Measurements from ENCODE around the gene GGTA1.

The GGTA1 gene

DNA sequence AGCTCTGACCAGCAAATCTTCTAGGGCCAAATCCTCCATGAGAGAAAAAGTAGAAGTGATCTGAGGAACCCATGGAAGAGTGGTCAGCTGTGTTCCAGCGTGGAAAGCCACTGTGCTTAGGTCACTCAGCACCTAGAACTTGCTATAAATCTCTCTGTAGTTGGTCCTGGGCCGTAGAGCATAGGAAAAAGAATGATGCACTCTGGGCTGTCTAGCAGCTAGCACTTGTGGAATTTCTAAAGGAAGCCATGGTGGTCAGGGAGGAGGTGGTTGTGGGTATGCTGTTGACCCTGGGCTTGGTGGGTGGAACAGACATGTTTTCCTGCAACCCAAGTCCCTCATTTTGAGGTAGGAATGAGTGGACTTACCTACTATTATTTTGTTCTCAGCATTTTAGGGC lies 48.1 kb downstream of the GGTA1 start:
- no peak overlapping the region for H3K27ac ChIP-seq (replicated peaks; ENCODE audit: low read length)
- H2AFZ ChIP-seq (ENCODE audit: low read length), result no peak overlapping the region
- H3K4me1 ChIP-seq (ENCODE audit: control insufficient read depth in 2 of 2, insufficient read depth in 1 of 2, low read depth in 1 of 2, low read length in 2 of 2), result peaks cover 0 to 3% of the 10 kb centered on the region in 2 donors
- H3K18ac ChIP-seq (ENCODE audit: low read length), result no peak overlapping the region
- H3K9me3 ChIP-seq (replicated peaks in 1 of 2; ENCODE audit: control insufficient read depth in 2 of 2, insufficient read depth in 1 of 2, low read depth in 1 of 2, low read length in 2 of 2), result no peaks in the 10 kb centered on the region
- no CpG with 5 or more reads among the region's 2 CpGs for WGBS, 2 donors (ENCODE audit: extremely low coverage in 2 of 2, insufficient read length in 2 of 2, insufficient replicate concordance in 1 of 2)
- no peak overlapping the region for H2BK120ac ChIP-seq (ENCODE audit: low read depth, low read length)
- no peaks in the 10 kb centered on the region for H3K79me1 ChIP-seq (ENCODE audit: low read depth, low read length)
- H2AK5ac ChIP-seq (ENCODE audit: low read depth, low read length), result no peak overlapping the region
- no peak overlapping the region for H2BK5ac ChIP-seq (ENCODE audit: low read length)
- H3K4me2 ChIP-seq (ENCODE audit: insufficient read depth, low read length, poor library complexity, severe bottlenecking), result no peak overlapping the region
- H3K4me3 ChIP-seq (ENCODE audit: low read length in 2 of 2), result no peak overlapping the region
- H3K23ac ChIP-seq (ENCODE audit: low read depth, low read length, poor library complexity), result no peak overlapping the region
- no peaks in the 10 kb centered on the region for H3K36me3 ChIP-seq (replicated peaks in 1 of 2; ENCODE audit: control insufficient read depth in 2 of 2, insufficient read depth in 2 of 2, low read length in 2 of 2)
- H3K14ac ChIP-seq (ENCODE audit: low read length), result no peak overlapping the region
- no peak overlapping the region for H4K8ac ChIP-seq (ENCODE audit: low read depth, low read length)
- no peak overlapping the region for H2BK12ac ChIP-seq (ENCODE audit: low read length)
- H2BK15ac ChIP-seq (ENCODE audit: low read length), result no peak overlapping the region
- peaks cover 0 to 3% (median 0%) of the 10 kb centered on the region in 3 experiments for H3K27me3 ChIP-seq (ENCODE audit: control insufficient read depth in 3 of 3, insufficient read depth in 3 of 3, low read depth in 1 of 3, low read length in 3 of 3)
- DNase-seq (ENCODE audit: low spot score), result no peak
- no peak overlapping the region for H3K4ac ChIP-seq (ENCODE audit: low read length)
- no peak overlapping the region for H4K91ac ChIP-seq (ENCODE audit: low read depth, low read length, poor library complexity)
- H3K9ac ChIP-seq (ENCODE audit: low read depth, low read length, poor library complexity), result no peak overlapping the region

DNA sequence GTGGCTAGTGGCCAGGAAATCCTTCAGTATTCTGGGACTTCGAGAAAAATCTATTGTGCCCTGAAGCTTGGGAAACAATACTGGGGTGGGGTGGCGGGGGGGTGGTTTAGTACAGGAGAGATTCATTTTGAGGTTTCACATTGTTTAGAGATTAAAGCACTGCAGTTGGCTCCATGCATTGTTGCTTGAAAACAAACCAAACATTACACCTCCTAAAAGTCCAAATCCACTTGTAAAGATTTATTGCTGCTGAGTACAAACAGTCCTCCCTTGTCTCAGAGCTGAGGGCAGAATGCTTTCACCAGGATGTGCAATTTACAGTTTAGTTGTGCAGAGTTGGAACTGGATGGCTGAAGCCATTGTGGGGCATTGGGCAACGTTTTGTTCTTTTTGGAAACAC lies 49.4 kb downstream of the GGTA1 start:
- H2BK15ac ChIP-seq (ENCODE audit: low read length), result no peak overlapping the region
- H3K4me3 ChIP-seq (ENCODE audit: low read length in 2 of 2), result no peak overlapping the region
- no peak overlapping the region for H3K18ac ChIP-seq (ENCODE audit: low read length)
- no peak overlapping the region for H2AFZ ChIP-seq (ENCODE audit: low read length)
- no peak overlapping the region for H3K14ac ChIP-seq (ENCODE audit: low read length)
- no peaks in the 10 kb centered on the region for H3K36me3 ChIP-seq (replicated peaks in 1 of 2; ENCODE audit: control insufficient read depth in 2 of 2, insufficient read depth in 2 of 2, low read length in 2 of 2)
- H3K4me2 ChIP-seq (ENCODE audit: insufficient read depth, low read length, poor library complexity, severe bottlenecking), result no peak overlapping the region
- no peak overlapping the region for H4K8ac ChIP-seq (ENCODE audit: low read depth, low read length)
- H3K27ac ChIP-seq (replicated peaks; ENCODE audit: low read length), result no peak overlapping the region
- no peaks in the 10 kb centered on the region for H3K9me3 ChIP-seq (replicated peaks in 1 of 2; ENCODE audit: control insufficient read depth in 2 of 2, insufficient read depth in 1 of 2, low read depth in 1 of 2, low read length in 2 of 2)
- no peak overlapping the region for H2BK120ac ChIP-seq (ENCODE audit: low read depth, low read length)
- no peak overlapping the region for H2BK12ac ChIP-seq (ENCODE audit: low read length)
- no peak overlapping the region for H3K4ac ChIP-seq (ENCODE audit: low read length)
- peaks cover 0 to 2% of the 10 kb centered on the region in 2 donors for H3K4me1 ChIP-seq (ENCODE audit: control insufficient read depth in 2 of 2, insufficient read depth in 1 of 2, low read depth in 1 of 2, low read length in 2 of 2)
- peaks cover 0 to 3% (median 0%) of the 10 kb centered on the region in 3 experiments for H3K27me3 ChIP-seq (ENCODE audit: control insufficient read depth in 3 of 3, insufficient read depth in 3 of 3, low read depth in 1 of 3, low read length in 3 of 3)
- WGBS, 2 donors (ENCODE audit: extremely low coverage in 2 of 2, insufficient read length in 2 of 2, insufficient replicate concordance in 1 of 2), result no CpG with 5 or more reads among the region's 3 CpGs
- H3K23ac ChIP-seq (ENCODE audit: low read depth, low read length, poor library complexity), result no peak overlapping the region
- H4K91ac ChIP-seq (ENCODE audit: low read depth, low read length, poor library complexity), result no peak overlapping the region
- no peak overlapping the region for H2AK5ac ChIP-seq (ENCODE audit: low read depth, low read length)
- no peaks in the 10 kb centered on the region for H3K79me1 ChIP-seq (ENCODE audit: low read depth, low read length)
- H2BK5ac ChIP-seq (ENCODE audit: low read length), result no peak overlapping the region
- no peak for DNase-seq (ENCODE audit: low spot score)
- H3K9ac ChIP-seq (ENCODE audit: low read depth, low read length, poor library complexity), result no peak overlapping the region

DNA sequence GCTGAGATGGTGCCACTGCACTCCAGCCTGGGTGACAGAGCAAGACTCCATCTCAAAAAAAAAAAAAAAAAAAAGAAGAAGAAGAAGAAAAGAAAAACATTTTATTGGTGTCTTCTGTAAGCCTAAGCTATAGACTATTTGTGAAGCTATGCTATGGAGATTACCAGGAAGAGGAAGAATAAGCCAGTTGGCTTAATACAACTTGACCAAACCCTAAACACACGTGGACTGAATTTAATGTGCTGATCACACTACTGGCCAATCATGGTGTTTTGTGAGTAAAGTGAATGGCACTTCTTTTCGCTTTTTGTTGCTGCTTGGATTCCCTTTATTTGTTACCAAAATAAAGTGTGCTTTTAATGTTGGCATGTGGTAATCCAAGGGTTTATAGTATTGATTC lies 49.9 kb downstream of the GGTA1 start:
- Histone ChIP-seq H3K18ac (ENCODE audit: low read length) (no peak overlapping the region), H3K36me3 (replicated peaks in 1 of 2; ENCODE audit: control insufficient read depth in 2 of 2, insufficient read depth in 2 of 2, low read length in 2 of 2) (no peaks in the 10 kb centered on the region), H3K23ac (ENCODE audit: low read depth, low read length, poor library complexity) (no peak overlapping the region), H3K4me2 (ENCODE audit: insufficient read depth, low read length, poor library complexity, severe bottlenecking) (no peak overlapping the region), H2AK5ac (ENCODE audit: low read depth, low read length) (no peak overlapping the region), H3K27ac (replicated peaks; ENCODE audit: low read length) (no peak overlapping the region), H3K4ac (ENCODE audit: low read length) (no peak overlapping the region), H3K9ac (ENCODE audit: low read depth, low read length, poor library complexity) (no peak overlapping the region), H3K14ac (ENCODE audit: low read length) (no peak overlapping the region), H2BK5ac (ENCODE audit: low read length) (no peak overlapping the region), H3K9me3 (replicated peaks in 1 of 2; ENCODE audit: control insufficient read depth in 2 of 2, insufficient read depth in 1 of 2, low read depth in 1 of 2, low read length in 2 of 2) (no peaks in the 10 kb centered on the region), H3K4me3 (ENCODE audit: low read length in 2 of 2) (no peak overlapping the region), H2BK15ac (ENCODE audit: low read length) (no peak overlapping the region), H4K8ac (ENCODE audit: low read depth, low read length) (no peak overlapping the region), H3K27me3 (ENCODE audit: control insufficient read depth in 3 of 3, insufficient read depth in 3 of 3, low read depth in 1 of 3, low read length in 3 of 3) (peaks cover 0 to 3% (median 0%) of the 10 kb centered on the region in 3 experiments), H2AFZ (ENCODE audit: low read length) (no peak overlapping the region), H2BK12ac (ENCODE audit: low read length) (no peak overlapping the region), H4K91ac (ENCODE audit: low read depth, low read length, poor library complexity) (no peak overlapping the region), H3K79me1 (ENCODE audit: low read depth, low read length) (no peaks in the 10 kb centered on the region), H3K4me1 (ENCODE audit: control insufficient read depth in 2 of 2, insufficient read depth in 1 of 2, low read depth in 1 of 2, low read length in 2 of 2) (peaks cover 0 to 2% of the 10 kb centered on the region in 2 donors), H2BK120ac (ENCODE audit: low read depth, low read length) (no peak overlapping the region)
- no CpG with 5 or more reads among the region's 2 CpGs for WGBS, 2 donors (ENCODE audit: extremely low coverage in 2 of 2, insufficient read length in 2 of 2, insufficient replicate concordance in 1 of 2)
- DNase-seq (ENCODE audit: low spot score), result no peak

DNA sequence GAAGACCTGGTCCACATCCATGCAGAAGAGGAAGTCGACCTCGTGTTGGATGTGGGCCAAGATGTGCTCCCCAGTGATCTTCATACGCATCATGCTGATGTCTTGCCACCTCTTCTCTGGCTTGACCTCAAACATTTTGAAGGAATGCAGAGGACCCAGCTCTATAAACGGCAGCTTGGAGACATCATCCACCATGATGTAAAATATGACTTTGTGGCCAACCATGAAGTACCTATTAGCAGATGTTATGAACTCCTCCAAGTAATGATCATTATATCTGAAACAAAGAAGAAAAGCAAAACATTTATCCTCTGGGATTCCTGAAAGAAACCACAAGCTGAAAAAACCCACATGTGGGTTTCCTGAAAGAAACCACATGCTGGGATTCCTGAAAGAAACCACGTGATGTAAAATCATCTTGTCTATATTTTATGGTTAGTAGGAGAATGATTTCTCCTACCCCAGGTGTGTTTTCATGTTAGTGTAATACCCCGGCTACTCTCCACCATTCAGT lies 52.3 kb downstream of the GGTA1 start:
- WGBS, 2 donors (ENCODE audit: extremely low coverage in 2 of 2, insufficient read length in 2 of 2, insufficient replicate concordance in 1 of 2), result no CpG with 5 or more reads among the region's 6 CpGs
- no peaks in the 10 kb centered on the region for H3K9me3 ChIP-seq (replicated peaks in 1 of 2; ENCODE audit: control insufficient read depth in 2 of 2, insufficient read depth in 1 of 2, low read depth in 1 of 2, low read length in 2 of 2)
- H3K27ac ChIP-seq (replicated peaks; ENCODE audit: low read length), result no peak overlapping the region
- no peak overlapping the region for H3K4ac ChIP-seq (ENCODE audit: low read length)
- no peak overlapping the region for H3K4me3 ChIP-seq (ENCODE audit: low read length in 2 of 2)
- peaks cover 0 to 3% (median 0%) of the 10 kb centered on the region in 3 experiments for H3K27me3 ChIP-seq (ENCODE audit: control insufficient read depth in 3 of 3, insufficient read depth in 3 of 3, low read depth in 1 of 3, low read length in 3 of 3)
- DNase-seq (ENCODE audit: low spot score), result no peak
- H2BK5ac ChIP-seq (ENCODE audit: low read length), result no peak overlapping the region
- H2BK12ac ChIP-seq (ENCODE audit: low read length), result no peak overlapping the region
- H3K4me1 ChIP-seq (ENCODE audit: control insufficient read depth in 2 of 2, insufficient read depth in 1 of 2, low read depth in 1 of 2, low read length in 2 of 2), result peaks cover 0 to 2% of the 10 kb centered on the region in 2 donors
- no peaks in the 10 kb centered on the region for H3K36me3 ChIP-seq (replicated peaks in 1 of 2; ENCODE audit: control insufficient read depth in 2 of 2, insufficient read depth in 2 of 2, low read length in 2 of 2)
- H2AFZ ChIP-seq (ENCODE audit: low read length), result no peak overlapping the region
- H2BK120ac ChIP-seq (ENCODE audit: low read depth, low read length), result no peak overlapping the region
- no peak overlapping the region for H3K9ac ChIP-seq (ENCODE audit: low read depth, low read length, poor library complexity)
- no peak overlapping the region for H3K14ac ChIP-seq (ENCODE audit: low read length)
- H3K18ac ChIP-seq (ENCODE audit: low read length), result no peak overlapping the region
- H2AK5ac ChIP-seq (ENCODE audit: low read depth, low read length), result no peak overlapping the region
- no peaks in the 10 kb centered on the region for H3K79me1 ChIP-seq (ENCODE audit: low read depth, low read length)
- no peak overlapping the region for H3K4me2 ChIP-seq (ENCODE audit: insufficient read depth, low read length, poor library complexity, severe bottlenecking)
- no peak overlapping the region for H4K8ac ChIP-seq (ENCODE audit: low read depth, low read length)
- no peak overlapping the region for H4K91ac ChIP-seq (ENCODE audit: low read depth, low read length, poor library complexity)
- no peak overlapping the region for H2BK15ac ChIP-seq (ENCODE audit: low read length)
- no peak overlapping the region for H3K23ac ChIP-seq (ENCODE audit: low read depth, low read length, poor library complexity)

Data from neuronal stem cell (in vitro differentiated cells).